A549 (cell line): ENCODE data around the gene MRPS31.

ENCODE experiments used
- JUNB ChIP-seq: fragments of >200 bp; sonication (Bioruptor Twin); formaldehyde crosslinking; IDR thresholded peaks from 2 replicates; pipeline ENCODE4 v1.6.1; 2016
- USF2 ChIP-seq: fragments of 450-650 bp; IDR thresholded peaks from 2 replicates; pipeline ENCODE4 v1.6.1; 2014; ENCODE audit warnings: antibody characterized with exemption

DNA sequence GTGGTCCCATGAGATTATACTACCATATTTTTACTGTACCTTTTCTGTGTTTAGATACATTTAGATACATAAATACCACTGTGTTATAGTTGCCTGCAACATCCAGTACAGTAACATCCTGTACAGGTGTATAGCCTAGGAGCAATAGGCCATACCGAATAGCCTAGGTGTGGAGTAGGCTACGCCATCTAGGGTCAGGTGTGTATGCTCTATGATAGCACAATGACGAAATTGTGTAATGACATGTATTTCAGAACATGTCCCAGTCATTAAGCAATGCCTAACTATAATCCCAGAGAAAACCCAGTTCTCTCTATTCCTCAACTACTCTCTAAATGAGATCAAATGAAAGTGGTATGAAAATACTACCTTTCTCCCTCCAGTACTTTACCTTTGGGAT is 22.3 kb upstream of the MRPS31 start:
- TF ChIP-seq USF2 (no peak), JUNB (no peak)
